ENCODE measurements around the gene OST4.
A peak's percentile ranks its signal among the peaks of the same experiment; 100 is the strongest.

Gene OST4

DNA sequence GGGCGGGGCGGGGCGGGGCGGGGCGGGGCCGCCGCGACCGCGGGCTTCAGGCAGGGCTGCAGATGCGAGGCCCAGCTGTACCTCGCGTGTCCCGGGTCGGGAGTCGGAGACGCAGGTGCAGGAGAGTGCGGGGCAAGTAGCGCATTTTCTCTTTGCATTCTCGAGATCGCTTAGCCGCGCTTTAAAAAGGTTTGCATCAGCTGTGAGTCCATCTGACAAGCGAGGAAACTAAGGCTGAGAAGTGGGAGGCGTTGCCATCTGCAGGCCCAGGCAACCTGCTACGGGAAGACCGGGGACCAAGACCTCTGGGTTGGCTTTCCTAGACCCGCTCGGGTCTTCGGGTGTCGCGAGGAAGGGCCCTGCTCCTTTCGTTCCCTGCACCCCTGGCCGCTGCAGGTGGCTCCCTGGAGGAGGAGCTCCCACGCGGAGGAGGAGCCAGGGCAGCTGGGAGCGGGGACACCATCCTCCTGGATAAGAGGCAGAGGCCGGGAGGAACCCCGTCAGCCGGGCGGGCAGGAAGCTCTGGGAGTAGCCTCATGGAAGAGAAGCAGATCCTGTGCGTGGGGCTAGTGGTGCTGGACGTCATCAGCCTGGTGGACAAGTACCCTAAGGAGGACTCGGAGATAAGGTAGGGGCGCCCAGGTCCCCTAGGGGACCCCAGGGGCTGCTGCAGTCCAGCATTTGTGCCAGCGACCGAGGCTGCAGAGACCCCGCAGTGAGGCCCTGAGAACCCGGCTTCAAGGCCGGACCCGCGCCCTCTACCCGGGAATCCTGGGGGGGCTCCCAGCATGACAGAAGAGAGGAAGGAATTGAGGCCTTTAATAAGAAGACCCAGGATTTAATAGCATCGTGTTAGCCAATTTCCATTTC is 15.5 kb upstream of the OST4 start, which contains the start of gene KHK:
Gene KHK, plus strand, starts transcription at position 49 of the 870 bp plus-strand sequence. Its CDS starts 488 bp downstream, at position 537.
- Histone ChIP-seq H3K27ac (peak within 1 kb of the TSS; percentile 78), H3K27me3 (ENCODE audit: insufficient read depth, low read depth) (no peaks in the 10 kb centered on the region), H3K36me3 (ENCODE audit: insufficient read depth) (no peaks in the 10 kb centered on the region), H3K4me1 (ENCODE audit: low read depth, poor library complexity, severe bottlenecking) (peaks cover 11% of the 10 kb centered on the region), H2AFZ (ENCODE audit: low read depth) (peak within 1 kb of the TSS; percentile 90), H3K4me3 (IDR thresholded peaks at IDR 0.05; ENCODE audit: insufficient read depth, low read depth, low read length) (peak within 1 kb of the TSS; percentile 82), H3K4me2 (peak within 1 kb of the TSS; percentile 75), H3K9ac (peak within 1 kb of the TSS; percentile 76; the same call in 1 of the 2 replicates), H3K79me2 (ENCODE audit: insufficient read depth, low read depth) (no peaks in the 10 kb centered on the region), H4K20me1 (ENCODE audit: insufficient read depth) (no peaks in the 10 kb centered on the region)
- TF ChIP-seq, protein P1, sequence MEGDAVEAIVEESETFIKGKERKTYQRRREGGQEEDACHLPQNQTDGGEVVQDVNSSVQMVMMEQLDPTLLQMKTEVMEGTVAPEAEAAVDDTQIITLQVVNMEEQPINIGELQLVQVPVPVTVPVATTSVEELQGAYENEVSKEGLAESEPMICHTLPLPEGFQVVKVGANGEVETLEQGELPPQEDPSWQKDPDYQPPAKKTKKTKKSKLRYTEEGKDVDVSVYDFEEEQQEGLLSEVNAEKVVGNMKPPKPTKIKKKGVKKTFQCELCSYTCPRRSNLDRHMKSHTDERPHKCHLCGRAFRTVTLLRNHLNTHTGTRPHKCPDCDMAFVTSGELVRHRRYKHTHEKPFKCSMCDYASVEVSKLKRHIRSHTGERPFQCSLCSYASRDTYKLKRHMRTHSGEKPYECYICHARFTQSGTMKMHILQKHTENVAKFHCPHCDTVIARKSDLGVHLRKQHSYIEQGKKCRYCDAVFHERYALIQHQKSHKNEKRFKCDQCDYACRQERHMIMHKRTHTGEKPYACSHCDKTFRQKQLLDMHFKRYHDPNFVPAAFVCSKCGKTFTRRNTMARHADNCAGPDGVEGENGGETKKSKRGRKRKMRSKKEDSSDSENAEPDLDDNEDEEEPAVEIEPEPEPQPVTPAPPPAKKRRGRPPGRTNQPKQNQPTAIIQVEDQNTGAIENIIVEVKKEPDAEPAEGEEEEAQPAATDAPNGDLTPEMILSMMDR (conservative IDR thresholded peaks at IDR 0.05; ENCODE audit: low read depth, low read length): no peak

DNA sequence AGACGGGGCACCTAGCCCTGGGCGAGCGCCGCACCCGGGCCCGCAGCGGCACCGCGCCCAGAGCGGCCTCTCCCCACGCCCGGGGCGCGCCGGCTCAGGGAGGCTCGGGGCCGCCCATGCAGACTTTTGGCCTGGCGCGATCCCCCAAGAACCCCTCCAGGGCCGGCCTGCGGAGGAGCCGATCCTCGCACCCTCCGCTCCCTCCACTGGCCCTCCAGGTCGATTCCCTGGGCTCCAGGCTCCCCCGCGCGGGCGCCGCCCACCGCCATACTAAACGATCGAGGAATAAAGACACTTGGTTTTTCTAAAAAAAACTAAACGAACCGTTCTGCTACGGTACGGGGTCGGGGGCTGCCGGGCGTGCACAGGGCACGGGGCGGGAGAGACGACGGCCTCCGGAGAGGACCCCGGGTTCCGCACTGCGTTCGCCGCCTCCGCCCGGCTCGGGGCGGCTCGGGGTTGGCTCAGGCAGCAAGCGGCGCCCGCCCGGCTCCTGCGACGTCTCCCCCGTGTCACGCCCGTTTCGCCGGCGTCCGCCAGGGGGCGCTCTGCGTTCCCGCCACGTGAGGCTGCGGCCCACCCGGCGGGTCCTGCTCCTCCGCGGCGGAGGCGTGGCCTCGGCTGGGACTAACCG is 14.8 kb upstream of the OST4 start:
- H3K27me3 ChIP-seq (ENCODE audit: insufficient read depth, low read depth): no peaks in the 10 kb centered on the region
- peaks cover 18% of the 10 kb centered on the region for H3K4me1 ChIP-seq (ENCODE audit: low read depth, poor library complexity, severe bottlenecking)
- peak overlapping the region; percentile 43 for H3K27ac ChIP-seq
- H3K79me2 ChIP-seq (ENCODE audit: insufficient read depth, low read depth): no peaks in the 10 kb centered on the region
- H3K4me2 ChIP-seq: peak overlapping the region; percentile 68
- TF ChIP-seq, protein P1 (conservative IDR thresholded peaks at IDR 0.05; ENCODE audit: low read depth, low read length): peak; percentile 50
- H3K9ac ChIP-seq: peak overlapping the region; percentile 76; the same call in 1 of the 2 replicates
- H2AFZ ChIP-seq (ENCODE audit: low read depth): peak overlapping the region; percentile 90
- H3K4me3 ChIP-seq (IDR thresholded peaks at IDR 0.05; ENCODE audit: insufficient read depth, low read depth, low read length): peak overlapping the region; percentile 82
- no peaks in the 10 kb centered on the region for H3K36me3 ChIP-seq (ENCODE audit: insufficient read depth)
- H4K20me1 ChIP-seq (ENCODE audit: insufficient read depth): no peaks in the 10 kb centered on the region

DNA sequence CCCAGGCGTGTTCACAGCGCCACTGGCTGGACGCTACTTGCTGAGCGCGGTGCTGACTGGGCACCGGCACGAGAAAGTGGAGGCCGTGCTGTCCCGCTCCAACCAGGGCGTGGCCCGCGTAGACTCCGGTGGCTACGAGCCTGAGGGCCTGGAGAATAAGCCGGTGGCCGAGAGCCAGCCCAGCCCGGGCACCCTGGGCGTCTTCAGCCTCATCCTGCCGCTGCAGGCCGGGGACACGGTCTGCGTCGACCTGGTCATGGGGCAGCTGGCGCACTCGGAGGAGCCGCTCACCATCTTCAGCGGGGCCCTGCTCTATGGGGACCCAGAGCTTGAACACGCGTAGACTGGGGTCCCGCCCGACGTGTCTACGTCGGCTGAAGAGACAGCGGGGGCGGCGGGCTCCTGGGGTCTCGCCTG is 14.2 kb upstream of the OST4 start:
- H3K4me2 ChIP-seq: peak overlapping the region; percentile 68
- TF ChIP-seq, protein P1 (conservative IDR thresholded peaks at IDR 0.05; ENCODE audit: low read depth, low read length): no peak
- no peaks in the 10 kb centered on the region for H3K79me2 ChIP-seq (ENCODE audit: insufficient read depth, low read depth)
- peak overlapping the region; percentile 76; the same call in 1 of the 2 replicates for H3K9ac ChIP-seq
- H3K27ac ChIP-seq: no peak overlapping the region
- H4K20me1 ChIP-seq (ENCODE audit: insufficient read depth): no peaks in the 10 kb centered on the region
- H3K4me1 ChIP-seq (ENCODE audit: low read depth, poor library complexity, severe bottlenecking): peaks cover 18% of the 10 kb centered on the region
- peak overlapping the region; percentile 90 for H2AFZ ChIP-seq (ENCODE audit: low read depth)
- H3K27me3 ChIP-seq (ENCODE audit: insufficient read depth, low read depth): no peaks in the 10 kb centered on the region
- peak overlapping the region; percentile 82 for H3K4me3 ChIP-seq (IDR thresholded peaks at IDR 0.05; ENCODE audit: insufficient read depth, low read depth, low read length)
- H3K36me3 ChIP-seq (ENCODE audit: insufficient read depth): no peaks in the 10 kb centered on the region

DNA sequence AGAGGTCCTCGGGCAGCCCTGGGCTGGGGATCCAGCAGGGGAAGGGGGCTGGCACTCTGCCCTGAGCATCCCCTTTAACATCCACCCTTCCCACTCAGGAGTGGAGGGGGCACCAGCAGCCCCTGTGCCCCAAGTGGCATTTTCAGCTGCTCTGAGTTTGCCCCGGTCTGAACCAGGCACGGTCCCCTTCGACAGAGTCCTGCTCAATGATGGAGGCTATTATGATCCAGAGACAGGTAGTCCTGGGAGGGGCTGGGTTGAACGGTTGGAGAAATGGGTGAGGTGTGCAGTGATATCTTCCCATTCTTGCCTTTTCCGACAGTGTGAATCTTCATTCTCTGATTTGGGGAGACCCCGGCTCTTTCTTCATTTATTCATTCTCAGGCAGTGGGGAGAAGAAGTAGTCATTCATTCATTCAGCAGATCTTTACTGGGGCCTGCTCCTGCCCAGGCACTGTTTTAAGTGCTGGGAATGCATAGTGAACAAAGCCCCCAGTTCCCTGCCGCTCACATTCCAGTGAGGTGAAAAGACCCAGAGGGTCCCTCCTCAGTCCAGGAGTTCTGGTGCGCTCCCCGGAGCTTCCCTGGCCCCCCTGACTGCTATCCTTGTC is 13.7 kb upstream of the OST4 start:
- Histone ChIP-seq H4K20me1 (ENCODE audit: insufficient read depth) (no peaks in the 10 kb centered on the region), H3K4me2 (peak overlapping the region; percentile 68), H3K27me3 (ENCODE audit: insufficient read depth, low read depth) (no peaks in the 10 kb centered on the region), H3K4me1 (ENCODE audit: low read depth, poor library complexity, severe bottlenecking) (peaks cover 18% of the 10 kb centered on the region), H3K4me3 (IDR thresholded peaks at IDR 0.05; ENCODE audit: insufficient read depth, low read depth, low read length) (peak overlapping the region; percentile 82), H3K36me3 (ENCODE audit: insufficient read depth) (no peaks in the 10 kb centered on the region), H3K9ac (peak overlapping the region; percentile 76; the same call in 1 of the 2 replicates), H3K27ac (no peak overlapping the region), H3K79me2 (ENCODE audit: insufficient read depth, low read depth) (no peaks in the 10 kb centered on the region), H2AFZ (ENCODE audit: low read depth) (peak overlapping the region; percentile 90)
- TF ChIP-seq, protein P1 (conservative IDR thresholded peaks at IDR 0.05; ENCODE audit: low read depth, low read length): no peak
